Right lobe of liver (tissue), 6 donors: ENCODE results near the gene MAST2. TPM values are rescaled to one million over a fixed set of nuclear protein-coding genes. Genes with fewer than 3 reads are reported as not detected.

Experiments
- ATAC-seq, 4 donors: fragments of 200-7000 bp; cut with Tn5 transposase; one replicate each; pipeline ENCODE4 v1.9.1; 2020; ENCODE audit warnings: mild to moderate bottlenecking in 4 of 4, moderate library complexity in 4 of 4
- DNase-seq, 3 donors: peaks; one replicate each; pipeline ENCODE4 v3.0.0-alpha.2; 2020
- H3K27ac ChIP-seq, 3 donors: fragments of 200-600 bp; one replicate each; pipeline ENCODE4 v1.8.0; 2022
- H3K27me3 ChIP-seq, 2 donors: fragments of 200-600 bp; one replicate each; pipeline ENCODE4 v1.8.0; 2022
- H3K36me3 ChIP-seq, 4 donors: fragments of 200-600 bp; sonication (generic) in 1 of 4; one replicate each; pipeline versions ENCODE4 v1.5.1 to v1.8.0; 2017 to 2022; ENCODE audit warnings: control low read depth in 1 of 4
- H3K4me1 ChIP-seq, 4 donors: fragments of 200-600 bp; sonication (generic) in 1 of 4; one replicate each; pipeline versions ENCODE4 v1.5.1 to v1.8.0; 2017 to 2022; ENCODE audit warnings: control low read depth in 1 of 4
- H3K4me3 ChIP-seq, 3 donors: fragments of 200-600 bp; one replicate each; pipeline ENCODE4 v1.8.0; 2022
- H3K9me3 ChIP-seq, 4 donors: fragments of 200-600 bp; sonication (generic) in 1 of 4; one replicate each; pipeline versions ENCODE4 v1.5.1 to v1.8.0; 2017 to 2022; ENCODE audit warnings: control low read depth in 1 of 4
- POLR2A ChIP-seq: fragments of 450-650 bp; IDR thresholded peaks from one replicate; pipeline ENCODE4 v1.6.1; 2017; ENCODE audit warnings: antibody characterized with exemption, mild to moderate bottlenecking
- WGBS: methylation state at CpG from one replicate; pipeline ENCODE4 v1.1.6; 2018; ENCODE audit warnings: low coverage, low lambda C conversion rate; ENCODE audit not compliant: insufficient coverage; ENCODE audit errors: missing lambda C conversion rate; 5-methylcytosine and 5-hydroxymethylcytosine counted together
- intact Hi-C, 2 donors: fragments of 100-400 bp; cut with DNase I; formaldehyde crosslinking; loops; one replicate each; pipeline versions ENCODE4 v1.11.2 to v1.14.1; 2022
- total RNA-seq, 6 experiments: library from RNA; depleted of rRNA in 2 of 6; stranded (reverse); fragments of >200 nt in 2 of 6; fragmentation: NEBNext Ultra II Directional in 3 of 6; extraction: Animal tissue kit (Norgen Biotek cat#: 25700) in 3 of 6; gene quantifications; one replicate each; pipeline versions ENCODE4 v1.1.0 to v1.2.4, GENCODE V29; 2016 to 2023
- TF ChIP-seq, protein P1 (sequence below), 4 donors: fragments of 200-600 bp in 3 of 4; fragments of 450-650 bp in 1 of 4; IDR thresholded peaks; one replicate each; pipeline versions ENCODE4 v1.5.1 to v1.8.0; 2016 to 2022; ENCODE audit warnings: antibody characterized with exemption in 4 of 4, mild to moderate bottlenecking in 2 of 4
- donor health status: DM: no; HTN: yes; CAD: no.
- donor health status: DM: no; HTN: no; CAD: no.
- donor health status: DM: no; HTN: no; CAD: no.
- donor health status: DM: no; HTN: yes; CAD: no.
- donor health status: DM: no; HTN: yes; CAD: no.

MAST2 gene
- total RNA-seq, 6 experiments from 2014 or later: 9.9 to 14.9 (median 12.3) TPM

GRCh38 chr1:46003315-46003714 is 199.9 kb downstream of the MAST2 start:
- 43% methylated on average over 4 of the region's 5 CpGs for WGBS
- Histone ChIP-seq H3K27ac (no peak overlapping the region), H3K27me3 (no peaks in the 10 kb centered on the region), H3K9me3 (no peaks in the 10 kb centered on the region), H3K36me3 (peaks cover 0 to 16% (median 7%) of the 10 kb centered on the region in 4 donors), H3K4me3 (no peak overlapping the region), H3K4me1 (peaks cover 0 to 28% (median 3%) of the 10 kb centered on the region in 4 donors)
- intact Hi-C loops: no loop called here
- DNase-seq (peak; percentile 67 to 77 (median 73)), ATAC-seq (peak; percentile 89 to 93 (median 91))
- no peak for TF ChIP-seq POLR2A
- TF ChIP-seq, protein P1, sequence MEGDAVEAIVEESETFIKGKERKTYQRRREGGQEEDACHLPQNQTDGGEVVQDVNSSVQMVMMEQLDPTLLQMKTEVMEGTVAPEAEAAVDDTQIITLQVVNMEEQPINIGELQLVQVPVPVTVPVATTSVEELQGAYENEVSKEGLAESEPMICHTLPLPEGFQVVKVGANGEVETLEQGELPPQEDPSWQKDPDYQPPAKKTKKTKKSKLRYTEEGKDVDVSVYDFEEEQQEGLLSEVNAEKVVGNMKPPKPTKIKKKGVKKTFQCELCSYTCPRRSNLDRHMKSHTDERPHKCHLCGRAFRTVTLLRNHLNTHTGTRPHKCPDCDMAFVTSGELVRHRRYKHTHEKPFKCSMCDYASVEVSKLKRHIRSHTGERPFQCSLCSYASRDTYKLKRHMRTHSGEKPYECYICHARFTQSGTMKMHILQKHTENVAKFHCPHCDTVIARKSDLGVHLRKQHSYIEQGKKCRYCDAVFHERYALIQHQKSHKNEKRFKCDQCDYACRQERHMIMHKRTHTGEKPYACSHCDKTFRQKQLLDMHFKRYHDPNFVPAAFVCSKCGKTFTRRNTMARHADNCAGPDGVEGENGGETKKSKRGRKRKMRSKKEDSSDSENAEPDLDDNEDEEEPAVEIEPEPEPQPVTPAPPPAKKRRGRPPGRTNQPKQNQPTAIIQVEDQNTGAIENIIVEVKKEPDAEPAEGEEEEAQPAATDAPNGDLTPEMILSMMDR (IDR thresholded peaks at IDR 0.05): no peak

DNA sequence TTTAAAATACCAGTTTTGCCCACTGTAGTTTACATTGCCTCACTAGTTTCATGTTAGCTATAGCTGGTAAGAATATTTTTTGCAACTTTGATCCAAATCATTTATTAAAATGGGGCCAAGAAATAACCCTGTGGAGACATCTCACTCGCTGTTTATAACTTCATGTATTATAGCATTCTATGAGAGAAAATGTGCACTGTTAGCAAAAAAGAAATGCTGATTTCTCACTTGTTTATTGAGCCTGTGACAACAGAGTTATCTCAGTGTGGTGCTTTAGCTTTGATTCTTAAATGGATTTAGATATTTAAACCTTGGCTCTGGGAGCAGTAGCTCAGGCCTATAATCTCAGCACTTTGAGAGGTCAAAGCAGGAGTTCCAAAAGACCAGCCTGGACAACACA is 201.1 kb downstream of the MAST2 start:
- H3K9me3 ChIP-seq: no peaks in the 10 kb centered on the region
- H3K4me3 ChIP-seq: no peak overlapping the region
- TF ChIP-seq POLR2A: no peak
- TF ChIP-seq, protein P1 (IDR thresholded peaks at IDR 0.05): no peak
- H3K27ac ChIP-seq: no peak overlapping the region
- H3K27me3 ChIP-seq: no peaks in the 10 kb centered on the region
- H3K4me1 ChIP-seq: peaks cover 0 to 28% (median 3%) of the 10 kb centered on the region in 4 donors
- DNase-seq: no peak
- WGBS: 94% methylated on average over 1 of the region's 1 CpG
- intact Hi-C loops: no loop called here
- ATAC-seq: no peak
- H3K36me3 ChIP-seq: peaks cover 0 to 27% (median 10%) of the 10 kb centered on the region in 4 donors

- WGBS: no CpG with 5 or more reads among the region's 1 CpG
- Histone ChIP-seq H3K27ac (no peak overlapping the region), H3K4me1 (peaks cover 0 to 28% (median 3%) of the 10 kb centered on the region in 4 donors), H3K4me3 (no peak overlapping the region), H3K27me3 (no peaks in the 10 kb centered on the region), H3K36me3 (peaks cover 0 to 28% (median 10%) of the 10 kb centered on the region in 4 donors), H3K9me3 (no peaks in the 10 kb centered on the region)
- TF ChIP-seq, protein P1 (IDR thresholded peaks at IDR 0.05): no peak
- TF ChIP-seq POLR2A: no peak
- intact Hi-C loops: no loop called here
- ATAC-seq (no peak), DNase-seq (no peak)
Measured at GRCh38 chr1:46005594-46005993, 202.2 kb downstream of the MAST2 start.

GRCh38 chr1:46008585-46008984 is 205.2 kb downstream of the MAST2 start:
- intact Hi-C loops: no loop called here
- H3K9me3 ChIP-seq: no peaks in the 10 kb centered on the region
- H3K27me3 ChIP-seq: no peaks in the 10 kb centered on the region
- no peak for DNase-seq
- no peak overlapping the region for H3K4me3 ChIP-seq
- no peak for TF ChIP-seq POLR2A
- TF ChIP-seq, protein P1 (IDR thresholded peaks at IDR 0.05): no peak
- peaks cover 0 to 21% (median 0%) of the 10 kb centered on the region in 4 donors for H3K4me1 ChIP-seq
- peaks cover 0 to 36% (median 12%) of the 10 kb centered on the region in 4 donors for H3K36me3 ChIP-seq
- no peak overlapping the region for H3K27ac ChIP-seq
- no peak for ATAC-seq

GRCh38 chr1:46010611-46011010 is 207.2 kb downstream of the MAST2 start:
- no peaks in the 10 kb centered on the region for H3K9me3 ChIP-seq
- no peak overlapping the region for H3K27ac ChIP-seq
- no peak for TF ChIP-seq POLR2A
- TF ChIP-seq, protein P1 (IDR thresholded peaks at IDR 0.05): no peak
- peaks cover 0 to under 1% (median 0%) of the 10 kb centered on the region in 4 donors for H3K4me1 ChIP-seq
- peaks cover 0 to 36% (median 13%) of the 10 kb centered on the region in 4 donors for H3K36me3 ChIP-seq
- WGBS: 96% methylated on average over 4 of the region's 6 CpGs
- no peaks in the 10 kb centered on the region for H3K27me3 ChIP-seq
- intact Hi-C loops: no loop called here
- DNase-seq (no peak), ATAC-seq (no peak)
- H3K4me3 ChIP-seq: no peak overlapping the region
